NB4 (cell line): ENCODE measurements around the gene AGBL4.

Source experiments
- CTCF ChIP-seq: IDR thresholded peaks from one replicate; pipeline ENCODE4 v1.5.1; 2012; ENCODE audit warnings: low read depth, low read length
- MAX ChIP-seq: IDR thresholded peaks from 2 replicates; pipeline ENCODE4 v1.6.1; 2011; ENCODE audit warnings: low read depth, low read length

GRCh38 chr1:48679859-48680258, 1343.9 kb downstream of the AGBL4 start:
- TF ChIP-seq CTCF = no peak
- no peak for TF ChIP-seq MAX
